IPS-NIHi7 (cell line): ENCODE measurements around the gene GSTM3.
"Not testable (repeated sequence)": the region's sequence is repeated elsewhere in the genome, so short reads cannot be mapped to it uniquely, and the experiment has no call there.

Experiments used
- DNase-seq: peaks from one replicate; pipeline ENCODE4 v3.0.0; 2012; ENCODE audit warnings: mixed read lengths; ENCODE audit errors: extremely low spot score

GSTM3 gene

GRCh38 chr1:109726728-109727373 lies 14.0 kb downstream of the GSTM3 start:
- DNase-seq = no peak

GRCh38 chr1:109726007-109726406 lies 14.8 kb downstream of the GSTM3 start:
- DNase-seq = no peak

- no peak for DNase-seq
These were observed 15.3 kb downstream of the GSTM3 start for GRCh38 chr1:109725510-109725909.

- DNase-seq = no peak
These were observed 15.9 kb downstream of the GSTM3 start for GRCh38 chr1:109724933-109725332.

GRCh38 chr1:109722908-109723691 lies 17.7 kb downstream of the GSTM3 start:
- no peak for DNase-seq

- DNase-seq = no peak
These were observed 18.9 kb downstream of the GSTM3 start for GRCh38 chr1:109721971-109722370.

GRCh38 chr1:109721042-109721441 lies 19.8 kb downstream of the GSTM3 start:
- no peak for DNase-seq

GRCh38 chr1:109719337-109719837 lies 21.5 kb downstream of the GSTM3 start:
- DNase-seq = no peak

GRCh38 chr1:109718495-109718894 lies 22.3 kb downstream of the GSTM3 start:
- peak; percentile 52 for DNase-seq

- DNase-seq = no peak
These were observed 23.1 kb downstream of the GSTM3 start for GRCh38 chr1:109717729-109718128.

- DNase-seq = no peak
These were observed 24.2 kb downstream of the GSTM3 start for GRCh38 chr1:109716570-109717090.

GRCh38 chr1:109716121-109716520 lies 24.7 kb downstream of the GSTM3 start:
- no peak for DNase-seq

- peak; percentile 2 for DNase-seq
These were observed 26.0 kb downstream of the GSTM3 start for GRCh38 chr1:109714661-109715372.

- peak; percentile 1 for DNase-seq
These were observed 27.2 kb downstream of the GSTM3 start for GRCh38 chr1:109713636-109714035.

GRCh38 chr1:109712321-109712864 lies 28.4 kb downstream of the GSTM3 start:
- DNase-seq = peak; percentile 1

- peak; percentile 12 for DNase-seq
These were observed 29.1 kb downstream of the GSTM3 start, which contains the start of gene GSTM5 for GRCh38 chr1:109711593-109712320. TSS of gene GSTM5 (plus strand) at chr1:109712251. CDS start at chr1:109712313, 62 bp downstream.

- DNase-seq = not testable (repeated sequence)
These were observed 31.0 kb downstream of the GSTM3 start for GRCh38 chr1:109709822-109710221.

GRCh38 chr1:109708949-109709348 lies 31.9 kb downstream of the GSTM3 start:
- not testable (repeated sequence) for DNase-seq

- peak; percentile 0 for DNase-seq
These were observed 35.4 kb downstream of the GSTM3 start for GRCh38 chr1:109705411-109705810.

- peak; percentile 22 for DNase-seq
These were observed 36.7 kb downstream of the GSTM3 start for GRCh38 chr1:109704173-109704572.

- DNase-seq = not testable (repeated sequence)
These were observed 37.9 kb downstream of the GSTM3 start for GRCh38 chr1:109702940-109703339.
